B cell (primary cell): ENCODE results near the gene SLCO2B1.

Experiments
- CTCF ChIP-seq: fragments of 200-600 bp; IDR thresholded peaks from one replicate; pipeline ENCODE4 v1.8.0; 2022; ENCODE audit warnings: antibody characterized with exemption, mild to moderate bottlenecking
- EZH2 ChIP-seq: IDR thresholded peaks from 2 replicates; pipeline ENCODE4 v1.6.1; 2012; ENCODE audit warnings: borderline replicate concordance, low read depth, mild to moderate bottlenecking, moderate library complexity, low read length; ENCODE audit not compliant: insufficient read depth, poor library complexity, severe bottlenecking

DNA sequence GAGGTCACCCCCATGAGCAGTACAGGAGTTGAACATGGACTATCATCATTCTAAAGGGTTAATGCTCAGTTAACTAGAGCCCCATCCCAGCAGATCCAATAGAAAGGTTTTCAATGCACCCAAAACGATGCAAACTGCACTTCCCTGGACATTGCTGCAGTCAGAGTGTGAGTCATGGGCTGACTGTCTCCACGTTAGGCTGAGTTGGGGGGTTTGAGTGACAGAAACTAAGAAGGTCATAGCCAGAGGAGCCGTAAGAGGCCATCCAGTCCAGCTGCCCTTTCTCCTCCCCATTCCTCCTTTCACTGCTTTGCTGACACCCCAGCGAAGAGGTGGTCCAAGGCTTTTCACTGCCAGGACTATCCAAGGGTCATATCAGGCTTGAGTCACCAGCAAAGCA is 43.7 kb upstream of the SLCO2B1 start:
- TF ChIP-seq CTCF, result no peak
- TF ChIP-seq EZH2, result no peak
